Limb (tissue), 2 donors: Measurements from ENCODE around the gene STC2.
A peak's percentile ranks its signal among the peaks of the same experiment; 100 is the strongest.
"Not testable (repeated sequence)": the region's sequence is repeated elsewhere in the genome, so short reads cannot be mapped to it uniquely, and the experiment has no call there.

Source experiments
- DNase-seq, 2 donors: peaks; one replicate each; pipeline ENCODE4 v3.0.0-alpha.2; 2016; ENCODE audit errors: extremely low spot score in 2 of 2

The STC2 gene

GRCh38 chr5:173327948-173328843 lies at the start of gene STC2:
Gene STC2, minus strand, starts transcription at chr5:173328414. Its CDS starts 221 bp downstream, at chr5:173328193.
- peak; percentile 82 to 86 for DNase-seq

GRCh38 chr5:173371400-173371799 lies 43.2 kb upstream of the STC2 start:
- DNase-seq, result no peak

GRCh38 chr5:173363406-173363805 lies 35.2 kb upstream of the STC2 start:
- DNase-seq, result not testable (repeated sequence)

GRCh38 chr5:173355561-173355960 lies 27.3 kb upstream of the STC2 start:
- DNase-seq, result no peak

- DNase-seq, result no peak
These were observed 26.4 kb upstream of the STC2 start for GRCh38 chr5:173354645-173355044.

- DNase-seq, result no peak
These were observed 24.4 kb upstream of the STC2 start for GRCh38 chr5:173352366-173353349.

- no peak for DNase-seq
These were observed 14.9 kb upstream of the STC2 start for GRCh38 chr5:173342813-173343755.

- no peak for DNase-seq
These were observed 13.8 kb upstream of the STC2 start for GRCh38 chr5:173341961-173342430.

- no peak for DNase-seq
These were observed 12.8 kb upstream of the STC2 start for GRCh38 chr5:173340984-173341383.

- no peak for DNase-seq
These were observed 12.2 kb upstream of the STC2 start for GRCh38 chr5:173340451-173340850.

GRCh38 chr5:173339286-173339685 lies 11.1 kb upstream of the STC2 start:
- no peak for DNase-seq

GRCh38 chr5:173338380-173339015 lies 10.3 kb upstream of the STC2 start:
- no peak for DNase-seq

GRCh38 chr5:173334808-173335207 lies 6.6 kb upstream of the STC2 start:
- DNase-seq, result no peak

GRCh38 chr5:173333925-173334661 lies 5.9 kb upstream of the STC2 start:
- no peak for DNase-seq

GRCh38 chr5:173331956-173332479 lies 3.8 kb upstream of the STC2 start:
- peak; percentile 85 to 90 for DNase-seq

- no peak for DNase-seq
These were observed 3.1 kb upstream of the STC2 start for GRCh38 chr5:173331287-173331686.

GRCh38 chr5:173330338-173331206 lies 2.4 kb upstream of the STC2 start:
- DNase-seq, result no peak
